CD4-positive, alpha-beta T cell treated with Interleukin-2 at 100 ng/mL for 4 hours (primary cell): ENCODE results near the gene OR6J1.
"Not testable (repeated sequence)": the region's sequence is repeated elsewhere in the genome, so short reads cannot be mapped to it uniquely, and the experiment has no call there.

Source experiments
- DNase-seq: peaks from one replicate; pipeline ENCODE4 v3.0.0-alpha.2; 2020; ENCODE audit warnings: low spot score

OR6J1 gene

GRCh38 chr14:22644305-22644635 is at the start of gene OR6J1:
Gene OR6J1, minus strand, starts transcription at chr14:22644352. Its CDS starts 9,541 bp downstream, at chr14:22634811.
- DNase-seq = no peak

- DNase-seq = no peak
These were observed 48.0 kb upstream of the OR6J1 start for GRCh38 chr14:22692194-22692593.

- no peak for DNase-seq
These were observed 47.0 kb upstream of the OR6J1 start for GRCh38 chr14:22691171-22691570.

GRCh38 chr14:22689199-22689598 is 45.0 kb upstream of the OR6J1 start:
- no peak for DNase-seq

- not testable (repeated sequence) for DNase-seq
These were observed 43.8 kb upstream of the OR6J1 start for GRCh38 chr14:22687969-22688368.

- not testable (repeated sequence) for DNase-seq
These were observed 42.0 kb upstream of the OR6J1 start for GRCh38 chr14:22686176-22686611.

GRCh38 chr14:22685467-22685866 is 41.3 kb upstream of the OR6J1 start:
- no peak for DNase-seq

GRCh38 chr14:22683428-22683827 is 39.3 kb upstream of the OR6J1 start:
- not testable (repeated sequence) for DNase-seq

GRCh38 chr14:22678221-22678620 is 34.1 kb upstream of the OR6J1 start:
- no peak for DNase-seq

- DNase-seq = not testable (repeated sequence)
These were observed 33.4 kb upstream of the OR6J1 start for GRCh38 chr14:22677551-22677950.

GRCh38 chr14:22671622-22672021 is 27.5 kb upstream of the OR6J1 start:
- no peak for DNase-seq

- no peak for DNase-seq
These were observed 24.7 kb upstream of the OR6J1 start for GRCh38 chr14:22668863-22669262.

- DNase-seq = no peak
These were observed 24.3 kb upstream of the OR6J1 start for GRCh38 chr14:22668417-22668816.

- no peak for DNase-seq
These were observed 23.7 kb upstream of the OR6J1 start for GRCh38 chr14:22667881-22668280.

- no peak for DNase-seq
These were observed 22.2 kb upstream of the OR6J1 start for GRCh38 chr14:22666203-22666893.

GRCh38 chr14:22664261-22664660 is 20.1 kb upstream of the OR6J1 start:
- DNase-seq = no peak

GRCh38 chr14:22660654-22661053 is 16.5 kb upstream of the OR6J1 start:
- DNase-seq = no peak

GRCh38 chr14:22658946-22659345 is 14.8 kb upstream of the OR6J1 start:
- DNase-seq = no peak

GRCh38 chr14:22657861-22658260 is 13.7 kb upstream of the OR6J1 start:
- DNase-seq = no peak

- no peak for DNase-seq
These were observed 13.0 kb upstream of the OR6J1 start for GRCh38 chr14:22656945-22657731.

GRCh38 chr14:22656226-22656625 is 12.1 kb upstream of the OR6J1 start:
- DNase-seq = no peak

- peak; percentile 56 for DNase-seq
These were observed 9.0 kb upstream of the OR6J1 start for GRCh38 chr14:22653012-22653621.

GRCh38 chr14:22651586-22651985 is 7.4 kb upstream of the OR6J1 start:
- no peak for DNase-seq
